Trophoblast cell (in vitro differentiated cells and primary cell): Measurements from ENCODE around the gene RSU1.

Source experiments
- DNase-seq, 2 donors: peaks; one replicate each; pipeline ENCODE4 v3.0.0-alpha.2; 2016
- H2AFZ ChIP-seq: 2 replicates; pipeline ENCODE4 v1.6.1; 2013; ENCODE audit warnings: low read length, moderate library complexity, mild to moderate bottlenecking; ENCODE audit not compliant: insufficient read depth, poor library complexity
- H2AK5ac ChIP-seq: 2 replicates; pipeline ENCODE4 v1.6.1; 2013; ENCODE audit warnings: mild to moderate bottlenecking, low read length
- H2BK120ac ChIP-seq: 2 replicates; pipeline ENCODE4 v1.6.1; 2013; ENCODE audit warnings: low read length, mild to moderate bottlenecking, moderate library complexity; ENCODE audit not compliant: insufficient read depth, poor library complexity
- H2BK12ac ChIP-seq: 2 replicates; pipeline ENCODE4 v1.6.1; 2013; ENCODE audit warnings: mild to moderate bottlenecking, low read length, moderate library complexity
- H2BK5ac ChIP-seq: 2 replicates; pipeline ENCODE4 v1.6.1; 2013; ENCODE audit warnings: low read length, low read depth, moderate library complexity, mild to moderate bottlenecking; ENCODE audit not compliant: poor library complexity
- H3K14ac ChIP-seq: 2 replicates; pipeline ENCODE4 v1.6.1; 2013; ENCODE audit warnings: mild to moderate bottlenecking, low read length
- H3K18ac ChIP-seq: 2 replicates; pipeline ENCODE4 v1.6.1; 2013; ENCODE audit warnings: mild to moderate bottlenecking, low read length
- H3K23ac ChIP-seq: 2 replicates; pipeline ENCODE4 v1.6.1; 2013; ENCODE audit warnings: low read length
- H3K27ac ChIP-seq: 2 replicates; pipeline ENCODE4 v1.5.1; 2013; ENCODE audit warnings: low read depth, mild to moderate bottlenecking, inconsistent platforms, low read length, moderate library complexity
- H3K27me3 ChIP-seq: 2 replicates; pipeline ENCODE4 v1.6.1; 2013; ENCODE audit warnings: inconsistent platforms, mild to moderate bottlenecking, low read length, moderate library complexity; ENCODE audit not compliant: insufficient read depth
- H3K36me3 ChIP-seq, 2 experiments: 1 replicate in 1 of 2; 2 replicates in 1 of 2; pipeline ENCODE4 v1.6.1; 2013; ENCODE audit warnings: low read length in 2 of 2, mild to moderate bottlenecking in 2 of 2, moderate library complexity in 1 of 2; ENCODE audit not compliant: insufficient read depth in 2 of 2, control insufficient read depth in 1 of 2
- H3K4ac ChIP-seq: 2 replicates; pipeline ENCODE4 v1.6.1; 2013; ENCODE audit warnings: low read depth, mild to moderate bottlenecking, low read length, moderate library complexity
- H3K4me1 ChIP-seq, 2 experiments: 1 replicate in 1 of 2; 2 replicates in 1 of 2; pipeline ENCODE4 v1.6.1; 2013; ENCODE audit warnings: low read length in 2 of 2, mild to moderate bottlenecking in 2 of 2, moderate library complexity in 1 of 2; ENCODE audit not compliant: insufficient read depth in 2 of 2, control insufficient read depth in 1 of 2
- H3K4me2 ChIP-seq: 2 replicates; pipeline ENCODE4 v1.6.1; 2013; ENCODE audit warnings: inconsistent platforms, mild to moderate bottlenecking, low read length, moderate library complexity
- H3K4me3 ChIP-seq: 2 replicates; pipeline ENCODE4 v1.5.1; 2013; ENCODE audit warnings: mild to moderate bottlenecking, low read depth, low read length, inconsistent platforms
- H3K79me1 ChIP-seq: one replicate; pipeline ENCODE4 v1.6.1; 2013; ENCODE audit warnings: low read length
- H3K79me2 ChIP-seq: 2 replicates; pipeline ENCODE4 v1.6.1; 2013; ENCODE audit warnings: low read length, mild to moderate bottlenecking; ENCODE audit not compliant: control insufficient read depth, insufficient read depth, poor library complexity
- H3K9ac ChIP-seq: 2 replicates; pipeline ENCODE4 v1.6.1; 2013; ENCODE audit warnings: mild to moderate bottlenecking, low read length
- H3K9me3 ChIP-seq: 2 replicates; pipeline ENCODE4 v1.6.1; 2013; ENCODE audit warnings: low read depth, mild to moderate bottlenecking, control low read depth, inconsistent platforms, low read length; ENCODE audit not compliant: insufficient read depth
- H4K12ac ChIP-seq: 2 replicates; pipeline ENCODE4 v1.6.1; 2013; ENCODE audit warnings: low read depth, mild to moderate bottlenecking, low read length, moderate library complexity
- H4K8ac ChIP-seq: 2 replicates; pipeline ENCODE4 v1.6.1; 2013; ENCODE audit warnings: low read depth, mild to moderate bottlenecking, low read length, moderate library complexity
- H4K91ac ChIP-seq: one replicate; pipeline ENCODE4 v1.6.1; 2013; ENCODE audit warnings: low read depth, mild to moderate bottlenecking, low read length, moderate library complexity
- WGBS: extraction: QIAGEN DNeasy Blood & Tissue Kit; methylation state at CpG from one replicate; pipeline ENCODE4 v1.1.7; 2013; ENCODE audit warnings: missing lambda C conversion rate; ENCODE audit not compliant: insufficient read length, insufficient coverage; ENCODE audit errors: extremely low coverage; 5-methylcytosine and 5-hydroxymethylcytosine counted together

The RSU1 gene

GRCh38 chr10:16814012-16814411 is 3.2 kb downstream of the RSU1 start:
- no peak overlapping the region for H3K23ac ChIP-seq
- no peaks in the 10 kb centered on the region for H3K27me3 ChIP-seq
- no peak overlapping the region for H2BK5ac ChIP-seq

GRCh38 chr10:16812676-16813075 is 4.5 kb downstream of the RSU1 start:
- no peak overlapping the region for H3K4me3 ChIP-seq
- H4K91ac ChIP-seq: no peak overlapping the region
- no peak overlapping the region for H4K12ac ChIP-seq
- H3K9me3 ChIP-seq: no peaks in the 10 kb centered on the region
- no peak overlapping the region for H3K14ac ChIP-seq
- no peak overlapping the region for H3K9ac ChIP-seq
- no peak overlapping the region for H3K4ac ChIP-seq
- H2BK120ac ChIP-seq: no peak overlapping the region
- no peak overlapping the region for H3K4me2 ChIP-seq
- no peak overlapping the region for H3K18ac ChIP-seq
- no peak overlapping the region for H2BK5ac ChIP-seq
- peaks cover 5% of the 10 kb centered on the region for H3K79me1 ChIP-seq
- no peak overlapping the region for H2AK5ac ChIP-seq
- H3K23ac ChIP-seq: no peak overlapping the region
- H4K8ac ChIP-seq: no peak overlapping the region
- H2BK12ac ChIP-seq: no peak overlapping the region
- H2AFZ ChIP-seq: no peak overlapping the region
- no peak for DNase-seq
- H3K27me3 ChIP-seq: no peaks in the 10 kb centered on the region
- H3K79me2 ChIP-seq: peaks cover 5% of the 10 kb centered on the region
- H3K27ac ChIP-seq: no peak overlapping the region
- no CpG with 5 or more reads among the region's 4 CpGs for WGBS
- no peaks in the 10 kb centered on the region for H3K36me3 ChIP-seq
- H3K4me1 ChIP-seq: peaks cover 6 to 7% of the 10 kb centered on the region in 2 experiments

More at GRCh38 chr10:16814012-16814411, 3.2 kb downstream of the RSU1 start:
- no peak overlapping the region for H3K4me3 ChIP-seq
- no peak overlapping the region for H2BK12ac ChIP-seq
- H4K91ac ChIP-seq: no peak overlapping the region
- no peak overlapping the region for H3K18ac ChIP-seq
- H2AFZ ChIP-seq: no peak overlapping the region
- H3K36me3 ChIP-seq: no peaks in the 10 kb centered on the region
- no peak overlapping the region for H3K4ac ChIP-seq
- peaks cover 6 to 9% of the 10 kb centered on the region in 2 experiments for H3K4me1 ChIP-seq
- peaks cover 5% of the 10 kb centered on the region for H3K79me2 ChIP-seq
- peaks cover 6% of the 10 kb centered on the region for H3K79me1 ChIP-seq
- no peak overlapping the region for H2AK5ac ChIP-seq
- H3K27ac ChIP-seq: no peak overlapping the region
- no peak overlapping the region for H4K12ac ChIP-seq
- no peak overlapping the region for H4K8ac ChIP-seq
- no peak overlapping the region for H3K4me2 ChIP-seq
- WGBS: no CpG with 5 or more reads among the region's 3 CpGs
- no peak overlapping the region for H3K9ac ChIP-seq
- H3K9me3 ChIP-seq: no peaks in the 10 kb centered on the region
- no peak overlapping the region for H3K14ac ChIP-seq
- no peak for DNase-seq
- no peak overlapping the region for H2BK120ac ChIP-seq

GRCh38 chr10:16811765-16812164 is 5.5 kb downstream of the RSU1 start:
- H3K36me3 ChIP-seq: peaks cover 0 to 3% of the 10 kb centered on the region in 2 experiments
- H3K79me1 ChIP-seq: no peaks in the 10 kb centered on the region
- no peak overlapping the region for H2BK5ac ChIP-seq
- no peak overlapping the region for H4K91ac ChIP-seq
- H3K14ac ChIP-seq: no peak overlapping the region
- no CpG with 5 or more reads among the region's 6 CpGs for WGBS
- H3K4me1 ChIP-seq: peaks cover 6 to 7% of the 10 kb centered on the region in 2 experiments
- H4K12ac ChIP-seq: no peak overlapping the region
- no peak overlapping the region for H2BK12ac ChIP-seq
- H3K4me2 ChIP-seq: no peak overlapping the region
- H2BK120ac ChIP-seq: no peak overlapping the region
- no peak overlapping the region for H3K23ac ChIP-seq
- no peak overlapping the region for H3K9ac ChIP-seq
- no peak overlapping the region for H3K27ac ChIP-seq
- no peak overlapping the region for H2AK5ac ChIP-seq
- no peak for DNase-seq
- no peak overlapping the region for H3K4me3 ChIP-seq
- H4K8ac ChIP-seq: no peak overlapping the region
- H3K18ac ChIP-seq: no peak overlapping the region
- peaks cover 2% of the 10 kb centered on the region for H3K79me2 ChIP-seq
- H2AFZ ChIP-seq: no peak overlapping the region
- no peaks in the 10 kb centered on the region for H3K9me3 ChIP-seq
- H3K27me3 ChIP-seq: no peaks in the 10 kb centered on the region
- H3K4ac ChIP-seq: no peak overlapping the region

GRCh38 chr10:16811292-16811691 is 5.9 kb downstream of the RSU1 start:
- H3K18ac ChIP-seq: no peak overlapping the region
- no peak overlapping the region for H3K4me3 ChIP-seq
- no peak overlapping the region for H4K8ac ChIP-seq
- no peak overlapping the region for H3K23ac ChIP-seq
- H2AK5ac ChIP-seq: no peak overlapping the region
- H3K9me3 ChIP-seq: no peaks in the 10 kb centered on the region
- no peak overlapping the region for H3K4me2 ChIP-seq
- H3K4me1 ChIP-seq: peaks cover 3 to 5% of the 10 kb centered on the region in 2 experiments
- H3K79me2 ChIP-seq: peaks cover 2% of the 10 kb centered on the region
- H2BK120ac ChIP-seq: no peak overlapping the region
- no peak overlapping the region for H3K9ac ChIP-seq
- no peak overlapping the region for H2BK12ac ChIP-seq
- no peaks in the 10 kb centered on the region for H3K79me1 ChIP-seq
- WGBS: no CpG with 5 or more reads among the region's 3 CpGs
- no peak overlapping the region for H3K27ac ChIP-seq
- no peak for DNase-seq
- H2AFZ ChIP-seq: no peak overlapping the region
- no peak overlapping the region for H3K4ac ChIP-seq
- H4K91ac ChIP-seq: no peak overlapping the region
- no peak overlapping the region for H4K12ac ChIP-seq
- no peaks in the 10 kb centered on the region for H3K27me3 ChIP-seq
- H2BK5ac ChIP-seq: no peak overlapping the region
- H3K36me3 ChIP-seq: peaks cover 0 to 4% of the 10 kb centered on the region in 2 experiments
- no peak overlapping the region for H3K14ac ChIP-seq
